GM21381 (cell line): ENCODE data around the gene OSBP2.

Experiments
- ATAC-seq: cut with Tn5 transposase; IDR thresholded peaks from one replicate; pipeline ENCODE4 v1.9.1; 2021; ENCODE audit warnings: mild to moderate bottlenecking, moderate library complexity; ENCODE audit not compliant: unreplicated experiment

Gene OSBP2

DNA sequence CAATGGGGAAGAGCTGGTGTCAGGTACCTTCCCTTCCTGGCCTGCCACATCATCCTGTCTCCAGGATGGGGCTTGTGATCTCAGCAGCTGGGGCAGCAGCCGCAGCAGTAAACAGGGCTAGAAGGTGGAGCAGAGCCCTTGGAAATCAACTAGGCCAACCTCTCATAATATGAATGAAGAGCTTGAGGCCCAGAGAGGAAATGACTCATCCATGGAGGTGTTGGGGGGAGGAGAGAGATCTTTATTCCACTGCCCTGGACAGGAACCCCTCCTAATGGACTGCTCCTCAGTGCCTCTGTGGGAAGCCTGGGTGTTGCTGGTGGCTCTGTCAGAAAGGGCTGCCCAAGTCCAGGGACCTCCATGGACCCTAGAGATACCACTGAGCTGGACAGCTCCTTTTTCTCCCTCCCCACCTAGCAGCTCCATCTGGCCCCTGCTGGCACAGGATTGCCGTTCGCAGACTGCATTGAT, 111.8 kb downstream of the OSBP2 start:
- no peak for ATAC-seq

DNA sequence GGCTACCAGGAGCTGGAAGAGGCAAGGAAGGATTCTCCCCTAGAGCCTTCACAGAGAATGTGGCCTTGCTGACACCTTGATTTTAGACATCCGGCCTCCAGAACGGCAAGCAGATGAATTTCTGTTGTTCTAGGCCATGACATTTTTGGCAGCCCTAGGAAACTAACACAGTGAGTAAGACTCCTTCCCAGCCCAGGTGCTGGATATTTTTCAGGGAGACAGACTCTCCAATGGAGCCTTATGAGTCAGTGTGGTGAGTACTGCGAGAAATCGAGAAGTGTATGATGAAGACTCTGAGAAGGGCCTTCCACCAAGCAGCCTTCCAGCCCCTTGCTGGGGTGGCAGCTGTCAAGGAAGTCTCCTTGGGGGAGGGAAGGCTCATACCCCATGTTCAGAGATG, 114.4 kb downstream of the OSBP2 start:
- ATAC-seq = no peak

GRCh38 chr22:30810105-30810504, 115.4 kb downstream of the OSBP2 start:
- ATAC-seq = no peak

- ATAC-seq = no peak
Observed at GRCh38 chr22:30813936-30814335, 119.3 kb downstream of the OSBP2 start.

DNA sequence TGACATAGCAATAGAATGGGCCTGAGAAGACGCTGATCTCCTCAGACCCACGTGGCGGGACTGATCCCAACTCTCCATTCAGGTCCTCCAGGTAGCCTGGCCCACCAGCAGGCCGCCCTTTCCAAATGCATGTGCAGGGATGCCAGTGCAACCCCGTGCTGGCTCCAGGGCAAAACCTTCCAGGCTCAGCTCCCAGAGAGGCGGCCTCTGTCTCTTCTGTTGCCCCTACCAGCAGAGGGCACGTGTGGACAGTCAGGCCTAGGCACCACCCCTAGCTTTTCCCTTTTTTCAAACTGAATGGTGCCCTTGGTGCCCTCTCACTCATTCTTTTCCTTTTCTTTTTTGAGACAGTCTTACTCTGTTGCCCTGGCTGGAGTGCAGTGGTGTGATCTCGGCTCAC, 121.7 kb downstream of the OSBP2 start:
- ATAC-seq = no peak

GRCh38 chr22:30821381-30821780, 126.7 kb downstream of the OSBP2 start:
- ATAC-seq = no peak

- ATAC-seq = no peak
Observed at GRCh38 chr22:30821863-30822215, 127.2 kb downstream of the OSBP2 start.

- no peak for ATAC-seq
Observed at GRCh38 chr22:30822216-30823014, 127.7 kb downstream of the OSBP2 start.

DNA sequence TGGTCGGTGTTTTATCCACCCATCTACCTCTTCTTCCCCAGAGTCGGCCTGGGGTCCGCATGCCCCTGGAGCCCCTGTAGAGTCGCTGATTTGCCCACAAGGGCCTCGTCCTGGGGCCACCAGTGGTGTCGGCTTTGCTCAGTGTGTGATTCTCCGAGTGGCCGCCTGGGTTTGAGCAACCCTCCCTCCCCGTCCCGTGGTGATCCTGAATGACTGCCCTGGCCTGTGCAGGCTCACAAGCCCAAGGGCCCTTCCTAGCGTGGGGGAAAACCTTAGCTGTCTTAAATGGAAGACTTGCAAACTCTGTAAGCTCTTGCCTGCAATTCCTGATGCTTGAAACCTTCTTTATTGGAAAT, 128.3 kb downstream of the OSBP2 start:
- no peak for ATAC-seq

DNA sequence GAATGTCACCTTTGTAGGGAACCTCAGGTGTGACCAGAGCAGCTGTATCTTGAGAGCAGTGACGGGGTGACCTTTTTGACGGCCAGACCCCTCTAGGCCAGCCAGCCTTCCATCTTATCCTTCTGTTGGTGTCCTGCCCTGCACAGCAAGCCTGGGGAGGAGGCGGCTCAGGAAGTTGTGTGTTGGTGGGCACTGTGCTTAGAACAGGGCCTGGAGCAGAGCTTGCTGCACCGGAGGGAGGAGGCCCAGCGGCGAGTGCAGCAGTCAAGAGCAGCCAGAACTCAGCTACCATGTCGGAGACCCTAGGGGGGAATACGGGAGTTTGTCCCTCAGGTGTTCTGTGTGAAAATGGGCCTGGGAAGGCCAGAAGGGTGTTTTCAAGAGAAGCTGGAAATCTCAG, 129.4 kb downstream of the OSBP2 start:
- no peak for ATAC-seq

- ATAC-seq = no peak
Observed at GRCh38 chr22:30824711-30825110, 130.0 kb downstream of the OSBP2 start.

GRCh38 chr22:30825711-30826505, 131.2 kb downstream of the OSBP2 start:
- ATAC-seq = no peak

GRCh38 chr22:30826670-30827355, 132.1 kb downstream of the OSBP2 start:
- no peak for ATAC-seq

- ATAC-seq = no peak
Observed at GRCh38 chr22:30827646-30828045, 133.0 kb downstream of the OSBP2 start.

DNA sequence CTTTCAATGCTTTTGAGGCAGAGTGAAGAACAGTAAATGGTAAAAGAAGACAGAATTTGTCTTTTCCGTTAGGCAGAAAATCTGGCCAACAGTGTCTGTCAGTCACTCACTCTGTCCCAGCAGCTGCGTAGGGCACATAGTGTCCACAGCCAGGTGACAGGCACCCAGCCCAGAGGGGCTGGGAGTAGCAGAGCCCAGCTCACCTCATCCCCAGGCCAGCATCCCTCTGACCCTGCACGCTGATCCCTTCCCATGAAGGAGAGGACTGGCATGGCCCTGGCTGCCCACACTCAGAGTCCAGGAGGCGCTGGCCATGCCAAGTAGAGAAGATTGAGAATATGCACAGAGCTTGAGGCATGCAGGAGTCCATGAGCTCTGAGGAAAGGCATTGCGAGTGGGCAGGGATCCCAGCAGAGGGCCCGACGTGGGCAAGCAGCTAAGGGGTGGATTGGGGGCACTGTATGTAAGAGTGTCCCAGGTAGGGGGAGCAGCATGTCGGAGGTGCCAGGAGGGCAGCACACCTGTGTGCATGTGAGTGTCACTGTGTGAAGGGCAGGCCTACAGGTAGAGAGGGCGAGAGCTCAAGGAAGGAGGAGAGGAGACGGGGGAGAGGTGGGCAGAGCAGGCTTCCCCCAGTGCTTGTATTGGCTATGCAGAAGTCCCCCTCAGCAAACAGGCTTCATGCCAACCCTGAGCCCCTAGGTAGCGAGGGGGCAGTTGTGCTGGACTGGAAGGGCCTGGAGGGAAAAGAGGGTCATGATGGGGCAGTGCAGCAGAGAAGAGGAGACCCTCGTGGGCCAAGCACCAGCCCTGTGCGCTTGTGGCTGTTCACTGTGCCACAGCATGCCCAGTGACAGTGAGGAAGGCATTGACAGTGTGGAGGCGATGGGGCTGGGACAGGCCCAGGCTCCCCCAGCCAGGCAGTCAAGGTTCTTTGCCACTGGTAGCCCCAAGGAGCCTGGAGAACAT, 133.8 kb downstream of the OSBP2 start:
- no peak for ATAC-seq

DNA sequence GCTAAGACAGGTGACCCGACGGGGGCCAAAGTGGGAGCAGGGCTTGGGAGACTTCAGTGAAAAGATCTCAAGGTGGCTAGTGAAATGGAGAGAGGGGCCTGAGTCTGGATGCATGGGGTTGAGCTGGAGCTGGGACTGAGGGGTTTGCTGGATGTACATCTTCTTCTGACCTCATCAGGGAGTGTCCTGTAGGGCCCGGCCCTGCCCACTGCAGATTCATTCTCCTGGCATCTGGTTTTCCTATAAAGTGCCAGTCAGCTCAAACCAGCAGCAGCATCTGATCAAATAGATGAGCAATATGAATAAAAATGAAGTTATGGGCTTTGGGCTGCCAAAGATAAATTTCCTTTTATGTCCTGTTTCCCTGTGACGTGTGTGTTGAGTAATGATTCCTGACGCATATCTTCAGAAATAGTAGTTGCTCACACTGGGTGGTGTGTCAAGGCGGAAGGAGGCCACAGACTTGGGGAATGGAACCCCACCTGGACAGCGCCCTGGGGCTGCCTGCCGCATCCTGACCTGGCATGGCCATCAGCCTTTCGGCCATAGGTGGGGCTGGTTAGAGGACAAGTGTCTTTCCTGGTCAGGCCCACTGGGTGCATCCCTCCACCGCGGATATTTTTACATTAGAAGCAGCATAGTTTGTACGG, 135.4 kb downstream of the OSBP2 start:
- no peak for ATAC-seq

- ATAC-seq = no peak
Observed at GRCh38 chr22:30830907-30831306, 136.2 kb downstream of the OSBP2 start.

GRCh38 chr22:30832407-30832987, 137.8 kb downstream of the OSBP2 start:
- no peak for ATAC-seq

- ATAC-seq = no peak
Observed at GRCh38 chr22:30833322-30833721, 138.6 kb downstream of the OSBP2 start.

GRCh38 chr22:30837531-30837930, 142.9 kb downstream of the OSBP2 start:
- no peak for ATAC-seq
